ENCODE results near the gene BABAM2.

The BABAM2 gene

DNA sequence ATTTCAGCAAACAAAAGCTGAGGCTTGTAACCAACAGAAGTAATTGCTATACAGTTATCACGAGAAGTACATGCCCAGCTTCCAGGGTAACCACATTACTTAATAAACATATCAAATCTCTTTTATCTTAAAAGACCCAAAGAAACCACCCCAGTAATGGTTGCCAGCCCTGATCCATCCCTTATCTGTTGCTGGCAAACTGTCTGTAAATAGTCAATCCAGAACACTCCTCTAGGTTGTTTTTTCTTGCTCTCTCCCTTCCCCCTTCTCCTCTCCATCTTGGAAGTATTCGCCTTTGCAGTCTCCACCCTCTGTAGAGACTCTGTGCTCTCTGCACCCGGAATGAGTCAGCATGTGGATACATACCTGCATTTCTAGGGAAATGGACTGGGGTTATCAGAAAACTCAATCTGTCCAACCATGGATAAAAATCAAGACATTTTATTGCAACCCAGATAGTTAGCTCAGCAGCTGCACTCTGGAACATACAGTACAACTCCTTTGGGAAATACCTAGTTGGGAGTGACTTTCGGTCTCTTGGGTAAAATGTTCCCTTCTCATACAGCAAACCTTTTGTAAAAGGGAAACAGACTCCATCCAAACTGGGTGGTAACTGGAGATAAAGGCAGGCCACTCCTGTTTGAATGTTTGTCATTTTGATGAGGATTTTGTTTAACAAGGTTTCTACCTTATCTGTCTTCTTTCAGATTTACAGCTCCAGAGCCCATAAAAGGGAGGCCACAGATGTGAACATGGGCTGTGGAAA, 378.7 kb downstream of the BABAM2 start:
- peak; percentile 45 for DNase-seq

DNA sequence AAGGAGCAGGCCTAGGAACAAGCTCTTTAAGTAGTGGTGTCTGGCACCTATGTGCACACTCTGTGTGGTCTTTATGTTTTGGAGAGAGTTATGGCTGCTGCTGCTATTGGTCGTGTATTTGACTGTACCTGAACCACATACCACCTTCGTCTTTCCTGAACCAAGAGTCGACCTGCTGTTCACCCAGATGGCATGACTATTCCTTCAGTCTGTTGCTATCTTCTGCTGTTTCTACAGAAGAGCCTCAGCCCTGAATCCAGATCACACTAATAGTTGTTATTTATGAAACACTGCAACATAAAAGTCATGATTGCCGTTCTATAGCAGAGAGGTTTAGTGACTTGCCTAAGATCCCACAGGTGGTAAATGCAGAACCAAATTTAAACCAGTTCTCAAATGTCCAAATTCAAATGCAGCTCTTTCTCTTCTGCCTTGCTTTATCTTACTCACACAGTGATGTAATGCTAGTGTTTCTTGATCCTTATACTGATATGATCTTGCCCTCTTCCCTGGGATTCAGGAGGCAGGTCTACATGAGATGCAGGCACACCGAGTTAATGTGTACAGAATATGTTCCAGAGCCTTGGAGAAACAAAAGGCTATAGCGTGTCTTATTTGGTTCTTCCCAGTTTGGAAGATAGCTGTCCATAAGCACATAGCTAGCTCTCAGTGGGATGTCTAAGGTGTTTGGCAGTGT, 380.1 kb downstream of the BABAM2 start:
- DNase-seq: no peak

- DNase-seq: no peak
Observed at GRCh38 chr2:28271231-28271918, 380.8 kb downstream of the BABAM2 start.

- DNase-seq: no peak
Observed at GRCh38 chr2:28271919-28272250, 381.4 kb downstream of the BABAM2 start.

DNA sequence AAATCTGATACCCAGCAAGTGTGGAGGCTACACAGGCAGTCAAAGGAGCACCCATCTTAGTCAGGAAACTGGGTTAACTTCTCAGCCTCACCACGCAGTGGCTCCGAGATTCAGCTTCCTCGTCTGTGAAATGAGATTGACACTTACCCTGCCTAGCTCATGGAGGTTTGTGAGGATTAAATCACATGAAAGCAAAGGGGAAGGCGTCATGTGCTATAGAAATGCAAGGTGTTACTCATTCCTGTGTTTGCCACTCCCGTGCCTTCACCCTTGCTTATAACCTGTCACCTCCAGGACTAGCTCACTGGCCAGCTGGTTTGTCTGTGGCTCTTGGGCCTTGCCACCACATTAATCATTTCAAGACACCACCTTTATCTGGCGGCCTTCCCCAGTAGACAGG, 383.2 kb downstream of the BABAM2 start:
- DNase-seq: no peak

- peak; percentile 91 for DNase-seq
Observed at GRCh38 chr2:28274911-28275685, 384.6 kb downstream of the BABAM2 start.

GRCh38 chr2:28276076-28276618, 385.6 kb downstream of the BABAM2 start:
- peak; percentile 99 for DNase-seq

GRCh38 chr2:28276807-28277206, 386.3 kb downstream of the BABAM2 start:
- no peak for DNase-seq

DNA sequence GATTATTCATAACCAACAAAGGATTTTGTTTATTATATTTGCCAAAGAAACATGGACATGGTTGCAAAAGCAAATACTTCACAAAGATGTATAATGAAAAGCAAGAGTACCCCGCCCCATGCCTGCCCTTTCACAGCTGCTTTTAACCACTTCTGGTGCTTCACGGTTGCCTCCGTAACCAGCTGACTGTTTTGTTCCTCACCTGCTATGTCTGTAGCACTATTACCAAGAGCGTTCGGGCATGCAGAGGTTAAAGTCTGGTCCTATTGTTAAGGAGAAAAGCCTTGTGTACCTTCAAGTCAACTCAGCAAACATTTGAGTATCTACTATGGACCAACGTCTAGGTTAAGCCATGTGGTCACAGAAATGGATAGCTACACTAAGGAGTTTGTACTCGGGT, 386.9 kb downstream of the BABAM2 start:
- no peak for DNase-seq

- no peak for DNase-seq
Observed at GRCh38 chr2:28279371-28279770, 388.8 kb downstream of the BABAM2 start.

DNA sequence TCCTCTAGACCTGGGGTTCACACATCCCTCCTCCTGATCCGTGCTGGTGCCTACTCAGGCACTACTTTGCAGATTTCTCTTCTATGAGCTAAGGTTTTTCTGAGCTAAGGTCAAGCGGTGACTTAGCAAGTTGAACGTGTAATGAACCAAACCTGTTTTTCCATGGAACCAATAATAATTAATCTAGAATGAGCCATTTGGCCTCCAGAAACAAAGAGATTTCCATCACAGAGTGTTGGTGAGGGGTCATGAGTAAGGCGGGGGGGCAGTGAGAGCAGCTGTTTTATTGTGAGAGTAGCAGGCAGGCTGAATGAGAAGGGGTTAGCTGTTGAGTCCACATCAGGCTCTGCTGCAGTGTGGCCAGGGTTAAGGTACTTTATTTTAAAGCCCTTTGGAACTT, 390.1 kb downstream of the BABAM2 start:
- DNase-seq: peak; percentile 93

- DNase-seq: no peak
Observed at GRCh38 chr2:28281739-28282138, 391.2 kb downstream of the BABAM2 start.

GRCh38 chr2:28282248-28282647, 391.7 kb downstream of the BABAM2 start:
- no peak for DNase-seq

DNA sequence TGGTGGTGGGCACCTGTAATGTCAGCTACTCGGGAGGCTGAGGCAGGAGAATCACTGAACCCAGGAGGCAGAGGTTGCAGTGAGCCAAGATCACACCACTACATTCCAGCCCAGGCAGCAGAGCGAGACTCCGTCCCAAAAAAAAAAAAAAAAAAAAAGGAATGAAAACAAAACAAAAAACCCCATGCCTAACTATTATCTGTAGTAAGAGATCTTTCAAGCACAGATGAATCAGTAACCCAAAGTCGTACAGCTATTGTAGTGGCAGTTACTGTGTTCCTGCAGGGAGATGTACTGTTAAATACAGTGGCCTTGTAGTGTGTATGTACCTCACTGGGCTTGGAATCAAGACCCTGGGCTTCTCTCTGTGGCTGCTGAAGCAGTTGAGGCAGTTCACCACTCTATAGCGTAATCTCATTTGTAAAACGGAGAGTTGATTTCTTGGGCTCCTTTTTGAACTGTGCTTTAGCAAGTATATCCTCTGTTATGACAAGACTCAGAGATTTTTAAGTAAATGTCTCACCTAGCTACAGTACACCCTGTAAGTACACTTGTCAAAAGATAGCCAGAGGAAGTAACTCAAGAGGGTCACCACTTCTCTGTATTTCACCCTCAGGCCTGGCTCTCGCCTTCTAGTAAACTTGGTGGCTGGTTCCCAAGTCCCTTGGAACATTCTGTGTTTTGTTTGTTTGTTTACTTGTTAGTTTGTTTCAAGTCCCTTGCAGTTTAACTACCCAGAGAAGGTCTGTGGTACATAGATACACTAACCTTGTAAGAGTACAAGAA, 392.5 kb downstream of the BABAM2 start:
- DNase-seq: no peak

- no peak for DNase-seq
Observed at GRCh38 chr2:28283861-28284260, 393.3 kb downstream of the BABAM2 start.

- DNase-seq: no peak
Observed at GRCh38 chr2:28286678-28287077, 396.1 kb downstream of the BABAM2 start.

GRCh38 chr2:28287256-28287915, 396.9 kb downstream of the BABAM2 start:
- DNase-seq: no peak

DNA sequence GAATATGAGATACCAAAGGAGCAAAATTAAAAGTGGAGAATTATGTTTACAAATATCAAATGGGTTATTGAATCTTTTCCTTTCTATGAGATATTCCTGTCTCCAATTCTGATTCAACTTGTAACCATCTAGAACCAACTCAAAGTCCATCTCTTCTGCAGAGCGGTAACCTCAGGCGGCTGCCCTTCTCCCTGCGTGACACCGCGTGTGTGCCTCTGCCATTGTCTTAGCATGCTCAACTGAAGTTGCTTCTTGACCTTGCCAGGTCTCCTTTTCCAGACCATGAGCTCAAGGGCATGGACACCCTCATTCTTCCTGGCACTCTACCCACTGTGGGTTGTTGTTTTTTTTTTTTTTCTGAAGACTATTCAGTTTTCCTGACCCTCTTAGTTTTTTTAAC, 398.1 kb downstream of the BABAM2 start:
- no peak for DNase-seq

GRCh38 chr2:28291811-28292440, 401.4 kb downstream of the BABAM2 start:
- no peak for DNase-seq

DNA sequence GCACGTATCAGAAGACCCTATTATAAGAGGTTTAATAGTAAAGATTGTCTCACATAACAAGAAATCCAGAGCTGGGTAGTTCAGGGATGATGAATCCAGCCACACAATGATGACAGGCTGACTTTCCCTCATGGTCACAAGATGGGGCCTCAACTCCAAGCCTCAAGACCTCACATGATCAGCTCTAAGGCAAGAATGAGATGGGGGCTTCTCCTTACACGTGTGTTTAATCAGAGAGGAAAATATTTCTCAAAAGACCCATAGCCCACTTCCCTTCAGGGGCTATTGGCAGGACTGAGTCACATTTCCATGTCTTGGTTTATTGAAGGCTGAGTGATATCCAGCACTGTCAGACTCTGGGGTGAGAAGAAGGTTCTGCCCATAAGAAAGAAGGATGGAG, 402.0 kb downstream of the BABAM2 start:
- DNase-seq: no peak

- DNase-seq: no peak
Observed at GRCh38 chr2:28293416-28293815, 402.9 kb downstream of the BABAM2 start.
